GM15510 (cell line): ENCODE measurements around the gene SOX30.

ENCODE experiments used
- POLR2A ChIP-seq: IDR thresholded peaks from 3 replicates; pipeline ENCODE4 v1.6.1; 2011; ENCODE audit warnings: borderline replicate concordance; ENCODE audit not compliant: insufficient read length; ENCODE audit errors: extremely low read depth

The SOX30 gene

GRCh38 chr5:157659868-157660660 lies 7.8 kb upstream of the SOX30 start:
- no peak for TF ChIP-seq POLR2A

- no peak for TF ChIP-seq POLR2A
Measured at GRCh38 chr5:157658893-157659292, 6.7 kb upstream of the SOX30 start.

GRCh38 chr5:157657516-157657915 lies 5.3 kb upstream of the SOX30 start:
- no peak for TF ChIP-seq POLR2A

GRCh38 chr5:157651623-157652376 lies 438 bp downstream of the SOX30 start:
- TF ChIP-seq POLR2A = no peak

GRCh38 chr5:157650991-157651611 lies 1.1 kb downstream of the SOX30 start:
- TF ChIP-seq POLR2A = no peak

GRCh38 chr5:157649101-157649500 lies 3.1 kb downstream of the SOX30 start:
- no peak for TF ChIP-seq POLR2A

GRCh38 chr5:157648275-157648990 lies 3.8 kb downstream of the SOX30 start:
- no peak for TF ChIP-seq POLR2A

- no peak for TF ChIP-seq POLR2A
Measured at GRCh38 chr5:157640406-157641066, 11.7 kb downstream of the SOX30 start.

GRCh38 chr5:157630341-157630740 lies 21.9 kb downstream of the SOX30 start:
- no peak for TF ChIP-seq POLR2A

GRCh38 chr5:157626831-157627230 lies 25.4 kb downstream of the SOX30 start:
- no peak for TF ChIP-seq POLR2A

- no peak for TF ChIP-seq POLR2A
Measured at GRCh38 chr5:157624144-157624543, 28.1 kb downstream of the SOX30 start.

GRCh38 chr5:157620776-157621175 lies 31.5 kb downstream of the SOX30 start:
- TF ChIP-seq POLR2A = no peak

GRCh38 chr5:157618191-157618765 lies 34.0 kb downstream of the SOX30 start:
- no peak for TF ChIP-seq POLR2A

- no peak for TF ChIP-seq POLR2A
Measured at GRCh38 chr5:157616785-157617184, 35.5 kb downstream of the SOX30 start.

- TF ChIP-seq POLR2A = no peak
Measured at GRCh38 chr5:157613385-157614245, 38.6 kb downstream of the SOX30 start.
